ENCODE results near the gene TRAPPC8.
A peak's percentile ranks its signal among the peaks of the same experiment; 100 is the strongest.
"Not testable (repeated sequence)": the region's sequence is repeated elsewhere in the genome, so short reads cannot be mapped to it uniquely, and the experiment has no call there.

TRAPPC8 gene

GRCh38 chr18:31957728-31958127, 14.8 kb upstream of the TRAPPC8 start:
- ATAC-seq = no peak
- no peak for TF ChIP-seq TSHZ2 (CRISPR knock-in tag; IDR thresholded peaks at IDR 0.05)
- no peak for TF ChIP-seq TOX (CRISPR knock-in tag; IDR thresholded peaks at IDR 0.05; ENCODE audit: borderline replicate concordance)
- no peak for TF ChIP-seq CSDC2 (CRISPR knock-in tag; IDR thresholded peaks at IDR 0.05)

GRCh38 chr18:31954349-31954748, 11.4 kb upstream of the TRAPPC8 start:
- no peak for ATAC-seq
- TF ChIP-seq ISL1 (CRISPR knock-in tag; IDR thresholded peaks at IDR 0.05) (peak; percentile 21; the same call in 1 of the 2 replicates), SNAI2 (CRISPR knock-in tag; IDR thresholded peaks at IDR 0.05) (no peak)

- ATAC-seq = not testable (repeated sequence)
Observed at GRCh38 chr18:31953699-31954098, 10.8 kb upstream of the TRAPPC8 start.

GRCh38 chr18:31952223-31952622, 9.3 kb upstream of the TRAPPC8 start:
- TF ChIP-seq CREB5 (CRISPR knock-in tag; IDR thresholded peaks at IDR 0.05; ENCODE audit: low read depth) (no peak), ZNF8 (CRISPR knock-in tag; IDR thresholded peaks at IDR 0.05) (no peak), OSR1 (CRISPR knock-in tag; IDR thresholded peaks at IDR 0.05) (no peak), BACH2 (CRISPR knock-in tag; IDR thresholded peaks at IDR 0.05; ENCODE audit: borderline replicate concordance) (no peak)
- no peak for ATAC-seq

- no peak for ATAC-seq
- no peak for TF ChIP-seq ESRRG (CRISPR knock-in tag; IDR thresholded peaks at IDR 0.05)
- TF ChIP-seq POU6F1 (CRISPR knock-in tag; IDR thresholded peaks at IDR 0.05; ENCODE audit: borderline replicate concordance, low read depth) = no peak
- TF ChIP-seq ZFP3 (CRISPR knock-in tag; IDR thresholded peaks at IDR 0.05) = no peak
- TF ChIP-seq TSHZ2 (CRISPR knock-in tag; IDR thresholded peaks at IDR 0.05) = no peak
- TF ChIP-seq CSDC2 (CRISPR knock-in tag; IDR thresholded peaks at IDR 0.05) = no peak
- TF ChIP-seq PATZ1 (CRISPR knock-in tag; IDR thresholded peaks at IDR 0.05; ENCODE audit: borderline replicate concordance) = no peak
- TF ChIP-seq RARB (CRISPR knock-in tag; IDR thresholded peaks at IDR 0.05) = no peak
- no peak for TF ChIP-seq ZNF8 (CRISPR knock-in tag; IDR thresholded peaks at IDR 0.05)
Observed at GRCh38 chr18:31950583-31950982, 7.7 kb upstream of the TRAPPC8 start.

- not testable (repeated sequence) for ATAC-seq
Observed at GRCh38 chr18:31948349-31948748, 5.4 kb upstream of the TRAPPC8 start.
